SK-N-MC (cell line): Measurements from ENCODE around the gene CLOCK.

ENCODE experiments used
- EZH2 ChIP-seq: fragments of 200-600 bp; sonication (generic); IDR thresholded peaks from one replicate; pipeline ENCODE4 v1.6.1; 2017; ENCODE audit warnings: antibody characterized with exemption
- POLR2AphosphoS5 ChIP-seq: IDR thresholded peaks from 2 replicates; pipeline ENCODE4 v1.6.1; 2012; ENCODE audit warnings: mild to moderate bottlenecking, low read depth, low read length, borderline replicate concordance

DNA sequence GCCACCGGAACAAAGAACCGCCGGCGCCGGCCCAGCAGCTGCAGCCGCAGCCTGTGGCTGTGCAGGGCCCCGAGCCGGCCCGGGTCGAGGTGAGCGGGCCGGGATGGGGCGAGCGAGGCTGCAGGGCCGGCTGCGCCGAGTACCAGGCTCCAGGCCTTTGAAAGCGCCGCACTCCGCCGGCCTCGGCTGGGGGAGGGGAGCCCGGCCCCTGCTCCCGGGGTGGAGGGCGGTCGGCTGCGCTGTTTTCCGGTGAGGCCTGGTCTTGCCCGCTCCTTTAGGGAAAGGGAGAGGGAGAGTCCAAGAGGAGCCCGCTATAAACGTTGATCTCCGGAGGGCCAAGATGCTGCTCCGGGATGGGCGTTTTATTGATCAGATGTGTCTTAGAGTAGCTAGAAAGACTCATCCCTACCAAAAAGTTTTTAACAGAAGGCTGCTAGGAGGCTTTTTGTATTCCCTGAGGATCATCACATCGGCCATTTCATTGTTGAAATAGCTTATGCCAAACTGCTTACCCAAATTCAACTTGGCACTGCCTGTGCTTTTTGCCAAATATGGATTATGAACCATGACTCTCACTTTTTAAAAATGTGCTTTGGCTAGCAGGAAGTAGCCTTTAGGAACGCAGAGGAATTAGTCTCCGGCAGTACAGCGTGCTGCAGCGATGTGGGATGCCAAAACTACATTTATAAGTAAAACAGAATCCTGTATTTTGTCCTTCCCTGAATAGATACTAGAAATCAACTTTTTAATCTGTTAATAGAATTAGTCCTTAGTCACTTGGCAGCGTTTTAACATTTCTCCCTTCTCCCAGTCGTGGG, 150.2 kb downstream of the CLOCK start:
- TF ChIP-seq EZH2, result no peak
- no peak for TF ChIP-seq POLR2AphosphoS5
